NCI-H1048 (cell line): Measurements from ENCODE around the gene CDA.

Experiments used
- DNase-seq: peaks from one replicate; lab custom pipeline; 2025; lab: John Stamatoyannopoulos, UW

Gene CDA

GRCh38 chr1:20588634-20589225 lies at the start of gene CDA:
TSS of gene CDA (plus strand) at chr1:20589097. CDS start at chr1:20589130, 33 bp downstream.
- no peak for DNase-seq

DNA sequence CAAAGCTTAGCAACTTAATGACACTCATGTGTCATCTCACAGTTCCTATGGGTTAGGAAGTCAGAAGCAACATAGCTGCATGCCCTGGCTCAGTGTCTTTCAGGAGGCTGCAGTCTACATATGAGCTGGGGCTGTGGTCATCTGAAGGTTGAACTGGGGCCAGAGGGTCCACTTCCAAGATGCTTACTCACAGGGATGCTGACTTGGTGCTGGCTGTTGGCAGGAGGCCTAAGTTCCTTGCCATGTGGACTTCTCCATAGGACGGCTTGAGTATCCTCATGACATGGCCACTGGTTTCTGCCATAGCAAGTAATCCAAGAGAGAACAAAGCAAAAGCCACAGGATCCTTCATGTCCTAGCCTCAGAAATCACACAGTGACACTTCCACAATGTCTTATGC lies 48.6 kb upstream of the CDA start:
- no peak for DNase-seq

GRCh38 chr1:20546637-20547036 lies 42.3 kb upstream of the CDA start:
- no peak for DNase-seq

GRCh38 chr1:20551161-20551560 lies 37.7 kb upstream of the CDA start:
- no peak for DNase-seq

DNA sequence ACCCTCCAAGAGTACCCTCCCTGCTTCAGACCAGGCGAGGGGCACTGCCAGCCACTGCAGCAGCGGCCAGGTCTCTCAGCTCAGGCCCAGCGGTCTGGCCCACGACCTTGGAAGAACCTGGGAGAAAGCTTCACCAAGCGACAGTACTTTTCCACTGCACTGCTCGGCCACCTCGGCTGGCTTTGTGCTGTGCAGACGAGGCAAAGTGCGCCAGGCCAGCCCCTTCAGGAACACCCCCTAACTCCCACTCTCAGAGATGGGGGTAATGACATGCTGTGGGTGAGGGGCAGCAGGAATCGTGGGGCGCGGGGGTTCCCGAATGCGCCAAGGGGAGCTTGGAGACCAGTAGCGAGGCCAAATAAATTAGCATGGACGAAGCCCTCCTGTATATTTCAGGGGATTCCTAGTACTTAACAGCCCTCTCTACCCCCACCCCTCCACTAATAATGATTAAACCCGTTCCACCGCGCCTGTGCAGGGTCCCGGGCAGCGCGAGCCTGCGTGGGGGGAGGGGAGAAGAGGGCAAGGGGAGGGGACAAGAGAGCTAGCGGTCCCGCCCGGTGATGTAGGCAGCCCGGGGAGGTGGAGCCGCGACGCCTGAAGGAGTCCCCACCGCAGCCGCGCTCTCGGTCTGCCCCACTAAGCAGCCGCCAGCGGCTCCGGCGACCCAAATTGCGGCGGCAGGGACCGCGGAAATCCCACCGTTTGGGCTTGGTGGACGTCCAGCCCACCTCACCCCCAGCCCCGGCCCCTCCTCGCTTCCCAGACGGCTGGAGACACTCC lies 36.8 kb upstream of the CDA start, which contains the start of gene FAM43B:
FAM43B (plus strand) TSS at position 629 of the 783 bp plus-strand sequence. CDS start 401 bp downstream, outside the sequence.
- DNase-seq: no peak

DNA sequence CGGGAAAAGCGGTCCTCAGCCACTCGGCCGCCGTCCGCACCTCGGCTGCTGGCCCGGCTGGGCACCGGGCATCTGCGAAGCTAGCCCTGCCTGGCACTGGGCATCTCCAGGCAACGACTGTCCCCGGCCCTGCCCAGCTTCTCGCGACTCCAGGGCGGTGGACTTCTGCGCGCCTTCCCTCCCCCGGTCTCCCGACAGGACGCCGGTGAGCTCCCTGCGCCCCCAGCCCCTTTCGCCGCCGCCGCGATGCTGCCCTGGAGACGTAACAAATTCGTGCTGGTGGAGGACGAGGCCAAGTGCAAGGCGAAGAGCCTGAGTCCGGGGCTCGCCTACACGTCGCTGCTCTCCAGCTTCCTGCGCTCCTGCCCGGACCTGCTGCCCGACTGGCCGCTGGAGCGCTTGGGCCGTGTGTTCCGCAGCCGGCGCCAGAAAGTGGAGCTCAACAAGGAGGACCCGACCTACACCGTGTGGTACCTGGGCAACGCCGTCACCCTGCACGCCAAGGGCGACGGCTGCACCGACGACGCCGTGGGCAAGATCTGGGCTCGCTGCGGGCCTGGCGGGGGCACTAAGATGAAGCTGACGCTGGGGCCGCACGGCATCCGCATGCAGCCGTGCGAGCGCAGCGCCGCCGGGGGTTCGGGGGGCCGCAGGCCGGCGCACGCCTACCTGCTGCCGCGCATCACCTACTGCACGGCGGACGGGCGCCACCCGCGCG lies 36.0 kb upstream of the CDA start:
- no peak for DNase-seq

DNA sequence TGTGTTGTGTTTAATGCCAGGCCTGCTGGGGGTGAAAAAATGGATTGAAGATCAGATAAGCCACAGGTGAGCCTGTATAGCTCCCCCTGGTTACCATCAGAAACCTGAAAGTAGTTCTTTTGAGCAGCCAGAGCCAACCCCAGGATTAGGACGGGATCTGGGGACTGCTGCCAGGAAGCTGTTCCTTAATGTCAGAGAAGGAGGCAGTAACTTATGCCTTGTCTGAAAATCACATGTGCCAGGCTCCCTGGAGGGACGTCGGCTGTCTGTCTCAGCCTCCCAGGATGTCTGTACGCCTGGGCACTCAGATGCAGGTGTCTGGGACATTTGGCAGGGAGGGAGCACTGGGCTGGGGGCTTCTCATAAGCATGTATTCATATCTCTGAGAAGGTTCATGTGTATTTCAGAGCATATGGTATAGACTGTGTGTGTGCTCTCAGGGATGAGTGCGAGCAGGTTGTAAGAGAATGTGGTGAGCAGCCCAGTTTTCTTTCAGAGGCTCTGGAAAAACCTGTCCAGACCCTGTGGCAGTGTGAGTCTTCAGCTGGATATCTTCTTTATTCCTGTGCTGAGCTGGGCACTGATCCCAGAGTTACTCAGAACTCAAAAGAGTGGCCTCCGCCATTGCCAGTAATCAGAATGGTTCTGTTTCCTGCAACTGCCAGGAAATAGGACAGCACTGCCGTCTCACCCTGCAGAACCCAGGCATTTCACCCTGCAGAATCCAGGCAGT lies 33.7 kb upstream of the CDA start:
- DNase-seq: no peak

DNA sequence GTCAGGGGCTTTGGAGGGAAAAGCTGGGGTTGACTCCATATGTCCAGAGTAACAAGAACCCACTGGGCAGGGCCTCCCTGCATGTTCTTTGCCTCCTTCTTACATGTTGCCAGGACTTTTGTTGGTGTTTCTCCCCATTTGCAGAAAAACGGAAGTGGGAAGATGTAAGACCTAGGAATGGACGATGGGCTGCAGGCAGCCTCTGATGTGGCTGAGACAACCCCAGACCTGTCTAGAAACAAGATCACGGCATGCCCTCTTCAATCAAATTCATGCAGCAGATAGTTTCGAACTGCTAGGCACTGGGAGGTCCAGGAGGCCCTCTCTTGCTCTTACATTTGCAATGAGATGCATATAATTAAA lies 33.2 kb upstream of the CDA start:
- DNase-seq: no peak

DNA sequence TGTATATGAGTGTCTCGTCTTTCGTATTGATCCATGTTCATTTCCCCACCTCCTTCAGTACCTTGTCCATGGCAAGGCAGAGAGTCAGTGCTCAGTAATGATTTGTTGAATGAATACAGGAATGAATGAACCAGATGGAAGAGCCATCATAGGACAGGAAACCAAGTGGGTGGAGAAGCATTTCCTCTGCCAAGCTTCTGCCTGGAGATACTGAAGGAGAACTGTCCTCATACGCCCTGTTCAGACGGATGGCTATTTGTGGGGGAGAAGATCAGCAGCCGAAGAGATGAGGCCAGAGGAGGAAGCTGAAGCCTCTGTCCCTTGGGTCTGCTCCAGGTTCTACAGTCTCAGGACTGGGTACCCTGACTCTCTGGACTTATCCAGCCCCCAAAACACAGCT lies 30.7 kb upstream of the CDA start:
- DNase-seq: no peak

GRCh38 chr1:20560966-20561365 lies 27.9 kb upstream of the CDA start:
- no peak for DNase-seq

GRCh38 chr1:20565234-20565633 lies 23.7 kb upstream of the CDA start:
- DNase-seq: no peak

GRCh38 chr1:20569523-20570098 lies 19.3 kb upstream of the CDA start:
- no peak for DNase-seq

DNA sequence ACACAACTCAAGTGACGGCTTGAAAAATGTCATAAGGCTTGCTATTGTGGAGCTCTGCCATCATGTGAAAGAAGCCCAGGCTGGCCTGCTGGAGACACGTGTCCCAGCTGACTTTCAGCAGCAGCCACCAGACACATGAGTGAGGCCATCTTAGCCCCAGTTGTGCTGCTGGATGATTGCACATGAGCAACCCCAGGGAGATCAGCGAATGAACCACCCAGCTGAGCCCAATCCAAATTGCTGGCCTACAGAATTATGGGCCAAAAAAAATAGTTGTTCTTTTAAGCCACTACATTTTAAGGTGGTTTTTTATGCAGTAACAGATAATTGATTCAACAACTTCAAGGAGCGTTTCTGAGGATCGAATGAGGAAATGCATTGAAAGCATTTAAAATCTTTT lies 17.5 kb upstream of the CDA start:
- no peak for DNase-seq

- no peak for DNase-seq
These were observed 14.9 kb upstream of the CDA start for GRCh38 chr1:20573987-20574386.

- DNase-seq: peak; percentile 16
These were observed 14.0 kb upstream of the CDA start for GRCh38 chr1:20574686-20575540.

DNA sequence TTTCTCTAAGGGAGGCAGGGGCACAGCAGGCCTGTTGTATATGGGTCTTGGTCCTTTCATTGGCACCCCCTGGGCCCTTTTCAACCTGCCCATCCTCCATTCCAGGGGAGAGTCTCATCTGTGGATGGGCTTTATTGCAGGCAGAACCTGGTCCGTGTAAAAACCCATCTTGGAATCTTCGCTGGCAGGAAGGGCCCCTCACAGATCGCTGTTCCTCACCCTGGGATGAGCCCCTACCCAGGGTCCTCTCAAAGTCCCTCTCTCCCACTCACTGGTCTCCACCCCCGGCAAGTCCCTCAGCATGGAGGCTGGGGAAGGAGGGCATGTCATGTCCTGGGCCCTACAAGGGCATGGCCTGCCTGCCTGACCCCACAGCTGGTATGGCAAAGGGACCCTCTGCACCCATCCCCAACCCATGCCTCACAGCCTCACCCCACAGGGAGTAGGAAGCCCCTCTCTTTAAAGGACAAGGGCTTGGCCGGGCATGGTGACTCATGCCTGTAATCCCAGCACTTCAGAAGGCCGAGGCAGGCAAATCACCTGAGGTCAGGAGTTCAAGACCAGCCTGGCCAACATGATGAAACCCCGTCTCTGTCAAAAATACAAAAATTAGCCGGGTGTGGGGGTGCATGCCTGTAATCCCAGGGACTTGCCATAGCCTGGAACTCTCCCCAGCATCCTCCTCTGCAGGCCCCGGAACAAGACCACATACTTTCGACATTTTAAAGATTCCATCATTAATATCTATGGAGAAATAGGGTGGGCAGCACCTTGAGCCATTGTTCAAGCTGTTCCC lies 13.2 kb upstream of the CDA start:
- no peak for DNase-seq

DNA sequence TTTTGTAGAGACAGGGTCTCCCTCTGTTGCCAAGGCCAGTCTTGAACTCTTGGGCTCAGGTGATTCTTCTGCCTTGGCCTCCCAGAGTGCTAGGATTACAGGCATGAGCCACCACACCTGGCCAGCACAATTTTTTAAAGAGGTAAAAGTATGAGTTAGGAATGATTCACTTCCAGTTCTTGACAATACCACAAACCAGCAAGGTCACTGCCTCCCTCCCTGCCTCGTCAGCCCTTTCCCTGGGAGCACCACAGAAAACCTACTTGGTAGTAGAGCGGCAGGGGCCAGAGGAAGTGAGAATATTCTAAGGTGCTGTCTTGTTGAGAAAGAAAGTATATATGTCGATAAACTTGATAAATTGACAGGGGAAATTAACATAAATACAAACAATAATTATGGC lies 10.8 kb upstream of the CDA start:
- no peak for DNase-seq

DNA sequence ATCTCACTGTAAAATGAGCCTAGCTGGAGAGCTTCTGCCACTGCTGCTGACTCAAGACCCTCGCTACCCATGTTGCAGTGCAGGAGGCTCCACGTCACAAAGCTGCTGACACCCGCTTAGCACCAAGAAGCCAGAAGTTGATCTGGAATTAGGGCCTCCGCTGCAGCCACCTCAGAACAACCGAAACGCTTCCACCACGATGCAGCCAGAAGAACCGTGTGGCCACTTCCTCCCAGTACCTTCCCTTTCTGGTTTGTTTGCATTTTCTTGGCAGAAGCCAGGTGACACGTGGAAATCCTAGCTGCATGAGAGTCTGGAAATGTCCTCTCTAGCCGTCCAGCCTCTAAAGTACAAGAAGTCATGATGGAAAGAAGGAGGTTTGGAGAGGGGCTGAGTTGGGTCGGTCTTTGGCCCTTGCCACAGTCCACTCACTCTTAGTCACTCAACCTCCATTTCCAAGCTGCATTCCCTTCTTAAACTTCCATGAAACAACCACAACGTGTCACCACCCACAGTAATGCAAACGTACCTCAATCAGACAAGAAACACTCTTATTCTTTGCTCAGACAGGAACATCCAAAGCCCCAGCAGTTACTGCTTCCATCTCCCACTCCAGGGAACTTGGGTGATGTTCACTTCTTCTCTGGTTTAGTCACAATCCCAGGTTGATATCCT lies 10.0 kb upstream of the CDA start:
- no peak for DNase-seq

DNA sequence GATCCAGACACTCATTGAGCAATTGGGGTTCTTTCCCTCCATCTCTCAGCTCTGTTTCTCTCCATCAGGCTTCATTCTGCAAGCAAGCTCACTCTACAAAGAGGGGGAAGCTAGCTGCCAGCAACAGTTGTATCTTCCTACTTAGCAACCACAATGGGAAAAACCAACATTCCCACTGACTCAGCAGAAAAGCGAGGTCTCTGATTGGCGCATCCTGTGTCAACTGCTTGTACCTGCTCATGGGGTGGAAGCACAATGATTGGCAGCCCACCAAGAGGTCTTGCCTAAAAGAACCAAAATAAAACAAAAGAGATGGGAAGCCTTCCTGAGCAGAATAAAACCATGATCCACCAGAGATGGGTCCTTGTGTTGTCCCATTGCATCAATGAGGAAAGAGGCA lies 4.0 kb upstream of the CDA start:
- no peak for DNase-seq
